Fibroblast of the aortic adventitia (primary cell): ENCODE measurements around the gene ATP8B1. TPM values are rescaled to one million over a fixed set of nuclear protein-coding genes. Genes with fewer than 3 reads are reported as not detected.

ENCODE experiments used
- DNase-seq: peaks from one replicate; pipeline ENCODE4 v3.0.0-alpha.2; 2010; ENCODE audit warnings: low read depth
- H3K4me3 ChIP-seq: 2 replicates; pipeline ENCODE4 v1.5.1; 2011; ENCODE audit warnings: low read depth, mild to moderate bottlenecking, control low read depth, low read length, moderate library complexity
- CTCF ChIP-seq: IDR thresholded peaks from 2 replicates; pipeline ENCODE4 v1.5.1; 2011; ENCODE audit warnings: mild to moderate bottlenecking, low read length, control low read depth, inconsistent platforms; ENCODE audit not compliant: insufficient read depth
- total RNA-seq: library from RNA; depleted of rRNA; stranded (reverse); fragments of >200 nt; gene quantifications from 2 replicates; pipeline ENCODE4 v1.2.3, GENCODE V29; 2012; ENCODE audit warnings: low replicate concordance

The ATP8B1 gene
- total RNA-seq, 1 donor: 80.4 TPM

- TF ChIP-seq CTCF: no peak
- no peak overlapping the region for H3K4me3 ChIP-seq
- peak; percentile 28 for DNase-seq
These were observed 16.0 kb upstream of the ATP8B1 start for GRCh38 chr18:57819119-57819518.

GRCh38 chr18:57816208-57816954 lies 13.3 kb upstream of the ATP8B1 start:
- DNase-seq: no peak
- TF ChIP-seq CTCF: no peak
- no peak overlapping the region for H3K4me3 ChIP-seq

- no peak for TF ChIP-seq CTCF
- no peak for DNase-seq
- no peak overlapping the region for H3K4me3 ChIP-seq
These were observed 11.4 kb upstream of the ATP8B1 start for GRCh38 chr18:57814555-57814954.

- no peak for TF ChIP-seq CTCF
- DNase-seq: peak; percentile 98
- no peak overlapping the region for H3K4me3 ChIP-seq
These were observed 10.1 kb upstream of the ATP8B1 start for GRCh38 chr18:57813245-57813644.

- DNase-seq: no peak
- TF ChIP-seq CTCF: no peak
- no peak overlapping the region for H3K4me3 ChIP-seq
These were observed 9.0 kb upstream of the ATP8B1 start for GRCh38 chr18:57812126-57812477.

GRCh38 chr18:57811477-57812125 lies 8.5 kb upstream of the ATP8B1 start:
- no peak for DNase-seq
- TF ChIP-seq CTCF: no peak
- H3K4me3 ChIP-seq: no peak overlapping the region
